Neutrophil (primary cell): ENCODE measurements around the gene YWHAE.
"Not testable (repeated sequence)": the region's sequence is repeated elsewhere in the genome, so short reads cannot be mapped to it uniquely, and the experiment has no call there.

ENCODE experiments used
- H3K27ac ChIP-seq: fragments of 200-600 bp; sonication (generic); 2 replicates; pipeline ENCODE4 v1.5.1; 2016; ENCODE audit warnings: mild to moderate bottlenecking, moderate library complexity
- H3K27me3 ChIP-seq: fragments of 200-600 bp; sonication (generic); 2 replicates; pipeline ENCODE4 v1.6.0; 2016; ENCODE audit warnings: mild to moderate bottlenecking
- H3K36me3 ChIP-seq: fragments of 200-600 bp; sonication (generic); 2 replicates; pipeline ENCODE4 v1.5.1; 2017
- H3K4me1 ChIP-seq, 2 experiments: fragments of 200-600 bp in 1 of 2; sonication (generic) in 1 of 2; 1 replicate in 1 of 2; 2 replicates in 1 of 2; pipeline versions ENCODE4 v1.5.1 to v1.6.1; 2013 to 2016; ENCODE audit warnings: low read depth in 1 of 2, low read length in 1 of 2, mild to moderate bottlenecking in 1 of 2, moderate library complexity in 1 of 2; ENCODE audit not compliant: control insufficient read depth in 1 of 2, insufficient read depth in 1 of 2
- H3K4me3 ChIP-seq, 2 experiments: fragments of 200-600 bp in 1 of 2; sonication (generic) in 1 of 2; 1 replicate in 1 of 2; 2 replicates in 1 of 2; pipeline ENCODE4 v1.5.1; 2013 to 2016; ENCODE audit warnings: low read depth in 1 of 2, low read length in 1 of 2, mild to moderate bottlenecking in 1 of 2, moderate library complexity in 1 of 2
- H3K9me3 ChIP-seq: fragments of 200-600 bp; sonication (generic); 2 replicates; pipeline ENCODE4 v1.5.1; 2016
- TF ChIP-seq, protein P1 (sequence below): fragments of 200-600 bp; sonication (generic); IDR thresholded peaks from 2 replicates; pipeline ENCODE4 v1.5.1; 2016; ENCODE audit warnings: antibody characterized with exemption

Gene YWHAE

DNA sequence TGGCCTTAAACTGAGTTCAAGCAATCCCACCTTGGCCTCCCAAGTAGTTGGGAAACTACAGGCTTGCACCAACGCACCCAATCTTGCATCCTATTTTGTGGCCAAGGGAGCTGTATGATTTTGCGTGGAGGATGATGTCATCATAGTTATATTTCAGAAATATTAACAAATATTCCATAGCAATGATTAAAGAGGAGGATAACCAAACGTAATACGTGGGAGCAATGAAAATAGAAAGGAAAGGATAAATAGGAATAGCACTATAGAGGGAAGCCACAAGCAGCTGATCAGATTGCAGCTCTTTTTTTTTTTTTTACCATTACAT is 2.2 kb upstream of the YWHAE start:
- no peaks in the 10 kb centered on the region for H3K9me3 ChIP-seq
- no peak overlapping the region for H3K4me3 ChIP-seq
- TF ChIP-seq, protein P1, sequence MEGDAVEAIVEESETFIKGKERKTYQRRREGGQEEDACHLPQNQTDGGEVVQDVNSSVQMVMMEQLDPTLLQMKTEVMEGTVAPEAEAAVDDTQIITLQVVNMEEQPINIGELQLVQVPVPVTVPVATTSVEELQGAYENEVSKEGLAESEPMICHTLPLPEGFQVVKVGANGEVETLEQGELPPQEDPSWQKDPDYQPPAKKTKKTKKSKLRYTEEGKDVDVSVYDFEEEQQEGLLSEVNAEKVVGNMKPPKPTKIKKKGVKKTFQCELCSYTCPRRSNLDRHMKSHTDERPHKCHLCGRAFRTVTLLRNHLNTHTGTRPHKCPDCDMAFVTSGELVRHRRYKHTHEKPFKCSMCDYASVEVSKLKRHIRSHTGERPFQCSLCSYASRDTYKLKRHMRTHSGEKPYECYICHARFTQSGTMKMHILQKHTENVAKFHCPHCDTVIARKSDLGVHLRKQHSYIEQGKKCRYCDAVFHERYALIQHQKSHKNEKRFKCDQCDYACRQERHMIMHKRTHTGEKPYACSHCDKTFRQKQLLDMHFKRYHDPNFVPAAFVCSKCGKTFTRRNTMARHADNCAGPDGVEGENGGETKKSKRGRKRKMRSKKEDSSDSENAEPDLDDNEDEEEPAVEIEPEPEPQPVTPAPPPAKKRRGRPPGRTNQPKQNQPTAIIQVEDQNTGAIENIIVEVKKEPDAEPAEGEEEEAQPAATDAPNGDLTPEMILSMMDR: no peak
- H3K27ac ChIP-seq: no peak overlapping the region
- no peaks in the 10 kb centered on the region for H3K36me3 ChIP-seq
- H3K27me3 ChIP-seq: no peaks in the 10 kb centered on the region
- H3K4me1 ChIP-seq: peaks cover 50 to 56% of the 10 kb centered on the region in 2 experiments

DNA sequence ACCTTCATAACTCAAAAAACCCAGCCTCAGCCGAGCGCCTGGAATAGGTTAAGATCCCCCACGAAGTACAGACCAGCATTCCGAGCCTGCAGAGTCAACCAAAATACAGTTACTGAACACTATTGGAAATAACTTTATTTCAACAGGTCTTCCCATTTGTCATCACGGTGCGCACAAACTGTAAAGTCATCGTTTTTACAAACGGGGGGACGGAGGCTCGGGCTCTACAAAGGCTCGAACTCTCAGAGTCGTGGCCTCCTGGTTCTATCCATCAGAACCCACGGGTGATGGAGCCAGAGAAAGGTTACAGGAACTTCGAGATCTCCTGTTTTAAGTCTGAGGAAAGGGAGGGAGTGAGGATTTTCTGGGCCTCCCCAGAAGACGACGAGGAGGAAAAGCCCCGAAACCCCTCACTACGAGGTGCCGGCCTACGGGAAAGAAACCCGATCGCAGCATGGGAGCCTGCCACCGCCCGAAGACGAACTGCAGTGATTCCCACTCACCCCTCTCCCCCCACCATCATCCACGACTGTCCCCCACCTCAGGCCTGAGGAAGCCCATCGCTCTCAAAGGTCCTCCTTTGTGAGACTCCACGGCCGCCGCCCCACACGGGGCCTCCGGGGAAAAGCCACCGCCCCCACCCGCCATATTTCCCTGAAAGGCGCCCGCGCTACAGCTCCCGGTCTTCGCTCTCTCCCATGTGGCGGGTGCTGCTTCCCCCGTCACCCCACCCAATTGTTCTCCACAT is 917 bp downstream of the YWHAE start:
- Histone ChIP-seq H3K4me1 (peaks cover 46 to 50% of the 10 kb centered on the region in 2 experiments), H3K9me3 (no peaks in the 10 kb centered on the region), H3K27me3 (no peaks in the 10 kb centered on the region), H3K36me3 (peaks cover 3% of the 10 kb centered on the region), H3K27ac (peak overlapping the region; percentile 86), H3K4me3 (peak overlapping the region; percentile 95 to 98)
- TF ChIP-seq, protein P1: no peak

DNA sequence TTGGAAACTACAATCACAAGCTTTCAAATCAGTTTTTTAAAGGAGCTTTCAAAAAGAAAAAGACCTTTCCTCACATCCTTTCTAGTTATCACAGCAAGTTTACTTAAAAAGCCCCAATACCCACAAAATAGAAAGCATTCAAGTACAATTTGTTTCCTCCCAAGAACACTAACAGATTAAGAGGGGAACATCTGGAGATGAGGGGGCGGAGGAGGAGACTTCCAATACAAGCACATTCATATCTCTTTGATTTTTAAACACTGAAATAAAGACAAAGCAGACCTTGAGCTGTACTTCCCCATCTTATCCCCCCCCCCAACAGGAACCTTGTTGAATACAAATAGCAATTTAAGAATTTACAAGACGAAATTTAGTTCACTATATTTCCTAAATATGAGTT is 2.0 kb downstream of the YWHAE start:
- TF ChIP-seq, protein P1: no peak
- Histone ChIP-seq H3K4me1 (peaks cover 44 to 47% of the 10 kb centered on the region in 2 experiments), H3K27me3 (no peaks in the 10 kb centered on the region)

DNA sequence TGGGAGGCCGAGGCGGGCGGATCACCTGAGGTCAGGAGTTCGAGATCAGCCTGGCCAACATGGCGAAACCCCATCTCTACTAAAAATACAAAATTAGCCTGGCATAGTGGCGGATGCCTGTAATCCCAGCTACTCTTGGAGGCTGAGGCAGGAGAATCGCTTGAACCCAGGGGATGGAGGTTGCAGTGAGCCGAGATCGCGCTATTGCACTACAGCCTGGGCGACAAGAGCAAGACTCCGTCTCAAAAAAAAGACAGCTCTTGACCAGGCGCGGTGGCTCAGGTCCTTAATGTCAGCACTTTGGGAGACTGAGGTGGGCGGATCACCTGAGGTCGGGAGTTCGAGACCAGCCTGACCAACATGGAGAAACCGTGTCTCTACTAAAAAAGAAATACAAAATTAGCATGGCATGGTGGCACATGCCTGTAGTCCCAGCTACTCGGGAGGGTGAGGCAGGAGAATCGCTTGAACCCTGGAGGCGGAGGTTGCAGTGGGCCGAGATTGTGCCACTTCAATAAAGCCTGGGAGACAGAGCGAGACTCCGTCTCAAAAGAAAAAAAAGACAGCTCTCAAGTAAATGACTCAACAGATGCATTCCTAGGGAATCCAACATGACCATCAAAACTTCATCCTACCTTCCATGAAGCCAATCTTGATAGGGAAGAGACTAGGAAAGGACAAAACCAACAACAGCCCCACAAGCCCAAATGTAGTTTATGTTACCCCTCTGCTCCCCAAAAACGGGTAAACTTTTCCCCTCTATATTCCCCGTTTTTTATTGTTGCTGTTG is 4.0 kb downstream of the YWHAE start:
- not testable (repeated sequence) for H3K27me3 ChIP-seq, H3K4me3 ChIP-seq, H3K27ac ChIP-seq, H3K9me3 ChIP-seq, H3K36me3 ChIP-seq
- peaks cover 41 to 54% of the 10 kb centered on the region in 2 experiments for H3K4me1 ChIP-seq

More for the DNA sequence above, 2.0 kb downstream of the YWHAE start:
- H3K9me3 ChIP-seq: no peaks in the 10 kb centered on the region
- H3K27ac ChIP-seq: peak overlapping the region; percentile 86
- H3K4me3 ChIP-seq: peak overlapping the region; percentile 95 to 98
- peaks cover 3% of the 10 kb centered on the region for H3K36me3 ChIP-seq

DNA sequence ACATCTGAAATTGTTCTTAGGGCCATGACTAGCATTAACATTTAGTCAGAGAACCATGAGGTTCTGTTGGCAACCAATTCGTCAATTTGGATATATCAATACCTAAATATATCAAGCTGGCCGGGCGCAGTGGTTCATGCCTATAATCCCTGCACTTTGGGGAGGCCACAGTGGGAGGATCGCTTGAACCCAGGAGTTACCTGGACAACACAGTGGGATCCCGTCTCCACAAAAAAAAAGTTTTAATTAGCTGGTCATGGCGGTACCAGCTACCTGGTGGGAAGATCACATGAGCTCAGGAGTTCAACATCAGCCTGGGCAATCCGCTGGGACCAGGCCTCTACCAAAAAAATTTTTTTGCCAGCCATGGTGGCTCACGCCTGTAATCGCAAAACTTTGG is 8.4 kb downstream of the YWHAE start:
- Histone ChIP-seq H3K27ac (peak overlapping the region; percentile 59), H3K4me3 (no peak overlapping the region), H3K27me3 (no peaks in the 10 kb centered on the region), H3K9me3 (no peaks in the 10 kb centered on the region), H3K36me3 (peaks cover 3% of the 10 kb centered on the region), H3K4me1 (peaks cover 39 to 50% of the 10 kb centered on the region in 2 experiments)
- TF ChIP-seq, protein P1: no peak
